Endodermal cell (in vitro differentiated cells): Measurements from ENCODE around the gene IQSEC3. TPM values are rescaled to one million over a fixed set of nuclear protein-coding genes. Genes with fewer than 3 reads are reported as not detected.
A peak's percentile ranks its signal among the peaks of the same experiment; 100 is the strongest.

Experiments
- DNase-seq: peaks from one replicate; pipeline ENCODE4 v3.0.0-alpha.2; 2017
- H3K27ac ChIP-seq: 2 replicates; pipeline ENCODE4 v1.5.1; 2013; ENCODE audit warnings: mild to moderate bottlenecking, low read depth, low read length, moderate library complexity
- H3K27me3 ChIP-seq: 2 replicates; pipeline ENCODE4 v1.6.1; 2013; ENCODE audit warnings: mild to moderate bottlenecking, low read length, moderate library complexity; ENCODE audit not compliant: insufficient read depth, control insufficient read depth, poor library complexity, severe bottlenecking
- H3K36me3 ChIP-seq: 2 replicates; pipeline ENCODE4 v1.7.0; 2013; ENCODE audit warnings: mild to moderate bottlenecking, low read length, moderate library complexity; ENCODE audit not compliant: control insufficient read depth, insufficient read depth
- H3K4me1 ChIP-seq: one replicate; pipeline ENCODE4 v1.7.0; 2013; ENCODE audit warnings: low read length; ENCODE audit not compliant: control insufficient read depth, insufficient read depth
- H3K4me3 ChIP-seq: 2 replicates; pipeline ENCODE4 v1.5.1; 2013; ENCODE audit warnings: mild to moderate bottlenecking, low read length, moderate library complexity
- H3K9ac ChIP-seq: 2 replicates; pipeline ENCODE4 v1.6.1; 2013; ENCODE audit warnings: mild to moderate bottlenecking, low read length, moderate library complexity; ENCODE audit not compliant: poor library complexity, severe bottlenecking; ENCODE audit errors: extremely low read depth
- H3K9me3 ChIP-seq: 2 replicates; pipeline ENCODE4 v1.6.1; 2013; ENCODE audit warnings: mild to moderate bottlenecking, low read length, moderate library complexity; ENCODE audit not compliant: control insufficient read depth
- H3K27ac Mint-ChIP-seq: 2 replicates; pipeline ENCODE4 v1.8.0; 2020; ENCODE audit warnings: mixed read lengths
- H3K27me3 Mint-ChIP-seq: 2 replicates; pipeline ENCODE4 v1.8.0; 2021; ENCODE audit warnings: mild to moderate bottlenecking, mixed read lengths; ENCODE audit not compliant: insufficient read depth
- H3K36me3 Mint-ChIP-seq: 2 replicates; pipeline ENCODE4 v1.8.0; 2020; ENCODE audit warnings: low read depth, mixed read lengths
- H3K4me1 Mint-ChIP-seq: 2 replicates; pipeline ENCODE4 v1.8.0; 2020; ENCODE audit warnings: mixed read lengths
- H3K4me3 Mint-ChIP-seq: 2 replicates; pipeline ENCODE4 v1.8.0; 2020; ENCODE audit warnings: mild to moderate bottlenecking, moderate library complexity, mixed read lengths
- H3K9me3 Mint-ChIP-seq: 2 replicates; pipeline ENCODE4 v1.8.0; 2020; ENCODE audit warnings: mild to moderate bottlenecking, mixed read lengths
- CTCF ChIP-seq: fragments of 200-600 bp; sonication (generic); conservative IDR thresholded peaks from 2 replicates; pipeline ENCODE4 v1.5.0; 2021; ENCODE audit warnings: antibody characterized with exemption, mild to moderate bottlenecking
- WGBS, 2 experiments: methylation state at CpG; one replicate each; pipeline versions ENCODE4 v1.1.5 to v1.1.7; 2013; ENCODE audit warnings: missing lambda C conversion rate in 2 of 2, mixed read lengths in 1 of 2; ENCODE audit not compliant: insufficient coverage in 1 of 2, insufficient read length in 1 of 2; 5-methylcytosine and 5-hydroxymethylcytosine counted together
- total RNA-seq, 2 donors: library from RNA; stranded (reverse); fragmentation: NEBNext Ultra II Directional in 1 of 2; extraction: Animal tissue kit (Norgen Biotek cat#: 25700) in 1 of 2; gene quantifications; 2 replicates in 1 of 2; 3 replicates in 1 of 2; pipeline ENCODE4 v1.2.1, GENCODE V29; 2021

IQSEC3 gene
- total RNA-seq, 2 donors from 2014 or later = 1.5 to 2.7 TPM

GRCh38 chr12:53735-54730, 12.5 kb upstream of the IQSEC3 start:
- Histone ChIP-seq H3K4me3 (no peak overlapping the region), H3K9ac (no peak overlapping the region), H3K4me1 (peaks cover 13% of the 10 kb centered on the region), H3K27me3 (peaks cover 14% of the 10 kb centered on the region), H3K36me3 (no peaks in the 10 kb centered on the region), H3K27ac (no peak overlapping the region), H3K9me3 (no peaks in the 10 kb centered on the region)
- H3K4me1 Mint-ChIP-seq = peaks cover 14% of the 10 kb centered on the region
- H3K27me3 Mint-ChIP-seq = peaks cover 55% of the 10 kb centered on the region
- WGBS, 2 experiments = 38 to 53% methylated on average over 4 of the region's 4 CpGs
- TF ChIP-seq CTCF = no peak
- H3K27ac Mint-ChIP-seq = no peak overlapping the region
- no peak overlapping the region for H3K4me3 Mint-ChIP-seq
- peaks cover 18% of the 10 kb centered on the region for H3K9me3 Mint-ChIP-seq
- peak; percentile 59 for DNase-seq
- H3K36me3 Mint-ChIP-seq = no peaks in the 10 kb centered on the region

GRCh38 chr12:54750-55535, 11.6 kb upstream of the IQSEC3 start:
- Mint-ChIP-seq H3K4me3 (no peak overlapping the region), H3K27me3 (peaks cover 61% of the 10 kb centered on the region)
- WGBS, 2 experiments = 74% methylated on average over 13 of the region's 13 CpGs

More at GRCh38 chr12:54750-55535, 11.6 kb upstream of the IQSEC3 start:
- peaks cover 4% of the 10 kb centered on the region for H3K9me3 ChIP-seq
- H3K9ac ChIP-seq = no peak overlapping the region
- TF ChIP-seq CTCF = no peak
- no peaks in the 10 kb centered on the region for H3K36me3 ChIP-seq
- DNase-seq = peak; percentile 51
- H3K4me1 ChIP-seq = peaks cover 13% of the 10 kb centered on the region
- Mint-ChIP-seq H3K27ac (no peak overlapping the region), H3K9me3 (peaks cover 24% of the 10 kb centered on the region), H3K36me3 (no peaks in the 10 kb centered on the region), H3K4me1 (peaks cover 14% of the 10 kb centered on the region)
- H3K27ac ChIP-seq = no peak overlapping the region
- peaks cover 21% of the 10 kb centered on the region for H3K27me3 ChIP-seq
- no peak overlapping the region for H3K4me3 ChIP-seq
